HEK293 (cell line): ENCODE results near the gene FRS2.

Source experiments
- ZNF121 ChIP-seq: fragments of 450-650 bp; formaldehyde crosslinking; IDR thresholded peaks from 2 replicates; pipeline ENCODE4 v1.5.1; 2016; ENCODE audit warnings: missing biosample characterization, missing genetic modification characterization
- ZNF132 ChIP-seq: fragments of 450-650 bp; formaldehyde crosslinking; IDR thresholded peaks from 2 replicates; pipeline ENCODE4 v1.5.1; 2017; ENCODE audit warnings: missing biosample characterization, missing genetic modification characterization, borderline replicate concordance
- ZNF16 ChIP-seq: fragments of 450-650 bp; formaldehyde crosslinking; IDR thresholded peaks from 2 replicates; pipeline ENCODE4 v1.5.1; 2016; ENCODE audit warnings: low read depth, missing biosample characterization, missing genetic modification characterization
- ZNF292 ChIP-seq: fragments of 450-650 bp; formaldehyde crosslinking; IDR thresholded peaks from 2 replicates; pipeline ENCODE4 v1.5.1; 2016; ENCODE audit warnings: low read depth, missing biosample characterization, missing genetic modification characterization, borderline replicate concordance
- ZNF302 ChIP-seq: fragments of 450-650 bp; formaldehyde crosslinking; IDR thresholded peaks from 2 replicates; pipeline ENCODE4 v1.5.1; 2016; ENCODE audit warnings: missing biosample characterization, missing genetic modification characterization, low read depth
- ZNF311 ChIP-seq: fragments of 450-650 bp; formaldehyde crosslinking; IDR thresholded peaks from 2 replicates; pipeline ENCODE4 v1.5.1; 2017; ENCODE audit warnings: missing biosample characterization, missing genetic modification characterization, borderline replicate concordance
- ZNF398 ChIP-seq: fragments of 450-650 bp; formaldehyde crosslinking; IDR thresholded peaks from 2 replicates; pipeline ENCODE4 v1.5.1; 2017; ENCODE audit warnings: missing biosample characterization, missing genetic modification characterization
- ZNF514 ChIP-seq: fragments of 450-650 bp; formaldehyde crosslinking; IDR thresholded peaks from 2 replicates; pipeline ENCODE4 v1.5.1; 2016; ENCODE audit warnings: missing biosample characterization, missing genetic modification characterization
- ZNF624 ChIP-seq: fragments of 450-650 bp; formaldehyde crosslinking; IDR thresholded peaks from 2 replicates; pipeline ENCODE4 v1.5.1; 2017; ENCODE audit warnings: missing biosample characterization, missing genetic modification characterization
- ZNF830 ChIP-seq: fragments of 450-650 bp; IDR thresholded peaks from 2 replicates; pipeline ENCODE4 v1.5.0; 2018; ENCODE audit warnings: missing biosample characterization, missing genetic modification characterization, low read depth, mild to moderate bottlenecking, moderate library complexity
- TF ChIP-seq, protein P1 (sequence below): fragments of 450-650 bp; formaldehyde crosslinking; IDR thresholded peaks from 2 replicates; pipeline ENCODE4 v1.5.1; 2016; ENCODE audit warnings: missing biosample characterization, missing genetic modification characterization, borderline replicate concordance
- TF ChIP-seq, protein P2 (sequence below): fragments of 450-650 bp; formaldehyde crosslinking; IDR thresholded peaks from 2 replicates; pipeline ENCODE4 v1.5.1; 2016; ENCODE audit warnings: missing biosample characterization, missing genetic modification characterization, borderline replicate concordance

Gene FRS2

GRCh38 chr12:69627501-69627900, 157.3 kb downstream of the FRS2 start (continued):
- TF ChIP-seq, protein P1, sequence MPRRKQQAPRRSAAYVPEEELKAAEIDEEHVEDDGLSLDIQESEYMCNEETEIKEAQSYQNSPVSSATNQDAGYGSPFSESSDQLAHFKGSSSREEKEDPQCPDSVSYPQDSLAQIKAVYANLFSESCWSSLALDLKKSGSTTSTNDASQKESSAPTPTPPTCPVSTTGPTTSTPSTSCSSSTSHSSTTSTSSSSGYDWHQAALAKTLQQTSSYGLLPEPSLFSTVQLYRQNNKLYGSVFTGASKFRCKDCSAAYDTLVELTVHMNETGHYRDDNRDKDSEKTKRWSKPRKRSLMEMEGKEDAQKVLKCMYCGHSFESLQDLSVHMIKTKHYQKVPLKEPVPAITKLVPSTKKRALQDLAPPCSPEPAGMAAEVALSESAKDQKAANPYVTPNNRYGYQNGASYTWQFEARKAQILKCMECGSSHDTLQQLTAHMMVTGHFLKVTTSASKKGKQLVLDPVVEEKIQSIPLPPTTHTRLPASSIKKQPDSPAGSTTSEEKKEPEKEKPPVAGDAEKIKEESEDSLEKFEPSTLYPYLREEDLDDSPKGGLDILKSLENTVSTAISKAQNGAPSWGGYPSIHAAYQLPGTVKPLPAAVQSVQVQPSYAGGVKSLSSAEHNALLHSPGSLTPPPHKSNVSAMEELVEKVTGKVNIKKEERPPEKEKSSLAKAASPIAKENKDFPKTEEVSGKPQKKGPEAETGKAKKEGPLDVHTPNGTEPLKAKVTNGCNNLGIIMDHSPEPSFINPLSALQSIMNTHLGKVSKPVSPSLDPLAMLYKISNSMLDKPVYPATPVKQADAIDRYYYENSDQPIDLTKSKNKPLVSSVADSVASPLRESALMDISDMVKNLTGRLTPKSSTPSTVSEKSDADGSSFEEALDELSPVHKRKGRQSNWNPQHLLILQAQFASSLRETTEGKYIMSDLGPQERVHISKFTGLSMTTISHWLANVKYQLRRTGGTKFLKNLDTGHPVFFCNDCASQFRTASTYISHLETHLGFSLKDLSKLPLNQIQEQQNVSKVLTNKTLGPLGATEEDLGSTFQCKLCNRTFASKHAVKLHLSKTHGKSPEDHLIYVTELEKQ (tag by site-specific recombination) = no peak
- TF ChIP-seq ZNF16 (tag by site-specific recombination) (no peak), ZNF624 (no peak), ZNF132 (tag by site-specific recombination) (no peak), ZNF398 (no peak), ZNF311 (no peak), ZNF302 (tag by site-specific recombination) (no peak), ZNF514 (tag by site-specific recombination) (no peak), ZNF830 (tag by site-specific recombination) (no peak), ZNF121 (tag by site-specific recombination) (no peak), ZNF292 (tag by site-specific recombination) (no peak)
- TF ChIP-seq, protein P2, sequence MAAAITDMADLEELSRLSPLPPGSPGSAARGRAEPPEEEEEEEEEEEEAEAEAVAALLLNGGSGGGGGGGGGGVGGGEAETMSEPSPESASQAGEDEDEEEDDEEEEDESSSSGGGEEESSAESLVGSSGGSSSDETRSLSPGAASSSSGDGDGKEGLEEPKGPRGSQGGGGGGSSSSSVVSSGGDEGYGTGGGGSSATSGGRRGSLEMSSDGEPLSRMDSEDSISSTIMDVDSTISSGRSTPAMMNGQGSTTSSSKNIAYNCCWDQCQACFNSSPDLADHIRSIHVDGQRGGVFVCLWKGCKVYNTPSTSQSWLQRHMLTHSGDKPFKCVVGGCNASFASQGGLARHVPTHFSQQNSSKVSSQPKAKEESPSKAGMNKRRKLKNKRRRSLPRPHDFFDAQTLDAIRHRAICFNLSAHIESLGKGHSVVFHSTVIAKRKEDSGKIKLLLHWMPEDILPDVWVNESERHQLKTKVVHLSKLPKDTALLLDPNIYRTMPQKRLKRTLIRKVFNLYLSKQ = no peak
